DMS53 (cell line): ENCODE data around the gene USP2.
A peak's percentile ranks its signal among the peaks of the same experiment; 100 is the strongest.

Experiments used
- DNase-seq: peaks from one replicate; lab custom pipeline; 2025; lab: John Stamatoyannopoulos, UW

The USP2 gene

DNA sequence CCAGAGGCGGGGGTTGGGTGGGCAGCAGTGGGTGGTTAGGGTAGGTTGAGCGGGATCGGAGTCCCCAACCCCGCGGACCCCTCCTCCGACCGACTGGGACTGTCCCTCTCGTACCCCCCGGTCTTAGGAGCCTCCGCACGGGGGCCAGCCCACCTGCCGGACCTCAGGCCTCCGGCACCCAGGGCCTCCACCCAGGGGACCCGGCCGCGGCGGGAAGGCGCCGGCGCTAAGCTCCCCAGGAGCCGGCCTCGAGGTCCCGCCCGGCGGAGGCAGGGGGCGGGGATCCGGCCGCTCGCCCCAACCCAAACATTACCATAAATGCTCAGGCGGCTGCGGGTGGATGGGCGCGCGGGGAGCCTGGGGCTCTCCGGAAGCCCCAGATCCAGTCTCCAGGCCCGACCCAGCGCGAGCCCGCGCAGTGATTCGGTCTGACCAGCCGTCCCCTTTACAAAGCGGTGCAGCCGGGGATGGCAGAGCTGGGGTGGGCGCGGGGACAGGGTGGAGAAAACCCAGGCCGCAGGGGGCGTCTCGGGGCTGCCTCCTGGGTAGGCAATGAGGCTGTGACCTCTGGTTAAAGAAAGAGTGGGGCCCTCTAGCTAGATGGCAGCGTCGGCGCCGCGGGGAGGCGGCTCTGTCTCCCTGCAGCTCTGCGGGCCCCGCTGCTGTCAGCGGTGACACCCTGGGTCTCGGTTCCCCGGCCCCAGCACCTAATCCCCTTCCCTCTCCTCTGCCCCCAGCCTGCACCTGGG is 60.5 kb downstream of the USP2 start:
- peak; percentile 79 for DNase-seq

DNA sequence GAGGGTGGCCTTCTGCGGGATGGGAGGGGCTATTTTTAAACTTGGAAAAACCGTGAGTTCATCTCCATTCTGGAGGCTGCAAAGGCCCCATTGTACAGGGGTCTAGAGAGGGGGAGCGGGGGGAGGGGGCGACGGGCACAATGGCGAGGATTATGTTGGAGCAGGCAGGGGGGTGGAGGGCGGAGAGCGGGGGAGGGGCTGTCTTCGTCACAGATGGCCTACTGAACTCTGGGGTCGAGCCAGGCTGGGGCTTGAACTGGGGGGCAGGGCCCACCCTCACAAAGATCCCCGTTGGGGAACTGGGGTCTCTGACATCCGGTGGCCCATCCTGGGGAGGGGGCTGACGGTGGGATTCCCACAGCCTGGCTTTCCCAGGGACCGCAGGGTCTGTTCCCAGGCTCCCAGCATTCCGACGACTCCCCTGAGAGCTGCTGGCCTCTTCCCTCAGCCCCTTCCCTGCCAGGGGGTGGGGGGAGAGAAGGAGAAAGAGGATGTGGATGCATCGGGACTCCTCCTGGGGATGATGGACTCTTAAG is 61.2 kb downstream of the USP2 start:
- peak; percentile 47 for DNase-seq

DNA sequence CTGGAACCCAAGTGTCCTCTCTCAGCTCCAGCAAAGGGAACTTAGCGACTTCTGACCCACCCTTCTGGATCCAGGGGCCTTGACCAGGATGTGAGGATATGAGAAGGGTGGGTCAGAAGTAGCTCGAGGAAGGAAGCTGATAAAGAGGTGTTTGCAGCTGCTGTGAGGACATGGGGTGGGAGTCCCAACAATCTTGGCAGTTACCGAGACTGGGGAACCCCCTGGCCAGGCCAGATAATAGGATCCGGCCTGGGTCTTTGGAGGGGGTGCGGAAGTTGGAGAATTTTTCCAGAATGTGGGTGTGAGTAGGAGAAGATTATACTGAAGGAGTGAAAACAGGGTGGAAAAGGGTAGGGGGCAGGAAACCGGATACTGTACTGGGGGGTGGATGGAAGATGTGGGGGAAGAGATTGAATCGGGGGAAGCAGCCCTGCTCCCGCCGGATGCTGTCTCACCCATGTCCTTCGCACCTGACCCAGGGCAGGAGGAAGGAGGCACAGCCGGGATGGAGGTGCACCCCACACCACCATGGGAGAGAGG is 61.7 kb downstream of the USP2 start:
- no peak for DNase-seq

- DNase-seq: peak; percentile 42
These were observed 62.3 kb downstream of the USP2 start for GRCh38 chr11:119319136-119319699.

DNA sequence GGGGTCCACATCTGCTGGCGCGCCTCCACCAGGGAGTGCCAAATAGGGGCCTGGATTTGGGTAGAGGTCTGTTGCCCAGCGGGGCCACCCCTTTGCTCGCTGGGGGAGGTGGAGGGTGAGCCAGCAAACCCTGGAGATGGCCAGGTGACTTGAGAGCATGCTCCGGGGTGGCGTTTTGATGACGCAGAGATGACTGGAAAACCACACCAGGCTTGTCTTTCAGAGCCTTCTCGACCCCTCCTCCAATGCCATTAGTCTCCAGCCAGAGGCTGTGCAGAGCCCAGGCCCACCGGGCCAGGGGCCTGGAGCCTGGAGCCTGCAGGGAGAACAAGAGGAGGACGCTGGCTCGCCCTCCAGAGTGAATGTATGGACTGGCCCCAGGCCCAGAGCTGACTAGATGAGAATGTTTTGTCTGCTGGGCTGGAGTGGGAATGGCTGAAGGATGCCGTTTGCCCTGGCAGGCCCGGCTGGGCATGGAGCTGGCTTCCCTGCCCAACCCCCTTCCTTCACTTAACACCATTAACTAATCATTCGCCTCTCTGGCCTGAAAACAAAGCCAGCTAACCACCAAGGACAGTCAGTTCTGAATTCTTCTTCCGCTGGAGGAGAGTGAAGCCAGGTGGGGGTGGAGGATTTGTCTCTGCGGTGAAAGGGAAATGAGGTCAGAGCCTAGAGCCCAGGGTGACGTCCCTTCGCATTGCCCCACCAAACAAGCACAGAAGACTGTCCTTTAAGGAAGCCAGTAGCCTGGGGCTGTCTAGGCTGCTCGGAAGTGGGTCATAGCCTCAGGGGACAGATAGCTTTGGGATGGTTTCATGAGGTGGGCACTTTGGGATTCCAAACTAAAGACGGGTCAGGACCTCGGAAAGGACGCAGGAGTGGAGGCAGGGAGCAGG is 63.0 kb downstream of the USP2 start:
- peak; percentile 48 for DNase-seq

GRCh38 chr11:119317592-119318239 is 63.8 kb downstream of the USP2 start:
- no peak for DNase-seq

- DNase-seq: peak; percentile 70
These were observed 64.5 kb downstream of the USP2 start, which contains the start of gene MCAM for GRCh38 chr11:119316729-119317591. Gene MCAM, minus strand, starts transcription at chr11:119317130. Its CDS starts 29 bp downstream, at chr11:119317101.

DNA sequence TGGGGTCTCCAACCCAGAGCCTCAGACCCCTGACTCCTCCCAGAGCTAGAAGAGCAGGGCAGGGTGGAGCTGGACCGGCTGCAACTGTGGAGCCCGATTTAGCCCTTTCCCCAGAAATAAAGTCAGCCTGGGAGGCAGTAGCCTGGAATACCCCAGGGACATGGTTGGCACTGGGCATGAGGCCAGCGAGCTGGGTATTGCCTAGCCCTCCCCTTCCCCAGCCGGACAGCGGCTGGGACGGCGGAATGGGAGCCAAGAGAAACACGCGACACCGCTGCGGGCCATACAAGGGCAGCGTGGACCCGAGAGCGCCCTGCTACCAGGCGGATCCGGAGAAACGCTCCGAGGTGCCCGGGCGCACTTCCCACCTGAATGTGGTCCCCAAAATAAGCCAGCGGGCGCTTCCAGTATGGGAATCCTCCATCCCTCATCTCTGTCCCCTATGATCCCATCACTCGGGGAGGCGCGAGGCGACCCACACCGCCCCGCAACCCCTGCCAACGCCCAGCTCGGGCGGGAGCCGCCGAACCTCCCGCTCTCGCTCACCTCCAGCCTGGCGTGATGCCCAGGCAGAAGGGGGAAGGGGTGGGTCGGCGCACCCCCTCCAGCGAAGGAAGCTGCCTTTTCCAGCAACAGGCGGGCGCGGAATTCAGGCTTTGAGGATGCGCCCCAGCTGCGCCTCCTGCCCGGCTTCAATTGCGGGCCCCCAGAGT is 65.3 kb downstream of the USP2 start:
- peak; percentile 79 for DNase-seq

DNA sequence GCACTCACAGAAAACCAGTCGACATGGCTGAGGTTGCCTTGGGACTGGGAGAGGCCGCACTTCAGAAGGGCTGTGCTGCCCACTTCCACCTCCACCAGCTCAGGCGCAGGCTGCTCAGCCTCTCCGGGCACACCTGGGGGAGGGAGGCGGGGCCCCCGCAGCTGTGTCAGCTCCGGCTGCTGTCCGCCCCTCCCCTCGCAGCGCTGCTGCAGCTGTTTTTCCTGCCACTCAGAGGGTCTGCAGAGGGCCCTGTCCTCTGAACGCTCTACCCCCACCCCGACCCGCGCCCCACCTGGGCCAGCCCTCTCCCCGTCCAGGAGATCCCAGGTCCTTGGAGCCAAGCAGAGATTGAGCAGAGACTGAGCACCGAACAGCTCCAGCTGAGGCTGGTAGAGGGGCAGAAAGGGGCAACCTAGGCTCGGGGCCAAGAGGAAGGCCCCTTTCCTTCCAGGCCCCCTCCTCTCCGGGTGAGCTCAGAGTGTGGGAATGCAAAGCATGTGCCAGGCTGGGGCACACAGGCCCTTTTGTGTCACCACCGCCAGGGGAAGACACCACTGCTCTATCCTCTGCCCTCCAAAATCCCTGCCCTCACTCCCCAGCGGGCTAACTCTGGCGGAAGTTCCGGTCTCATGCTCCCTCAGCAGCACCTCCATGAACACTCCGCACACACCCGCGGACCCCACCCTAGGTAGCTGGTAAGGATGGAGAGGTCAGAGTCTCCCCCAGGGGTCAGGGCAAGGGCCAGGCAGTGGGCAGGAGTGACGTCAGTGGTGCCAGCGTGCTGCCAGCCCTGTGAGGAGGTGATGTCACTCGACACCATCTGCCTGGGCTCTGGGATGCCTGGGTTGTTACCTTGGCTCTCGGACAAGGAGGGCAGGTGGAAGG is 66.1 kb downstream of the USP2 start:
- peak; percentile 88 for DNase-seq

DNA sequence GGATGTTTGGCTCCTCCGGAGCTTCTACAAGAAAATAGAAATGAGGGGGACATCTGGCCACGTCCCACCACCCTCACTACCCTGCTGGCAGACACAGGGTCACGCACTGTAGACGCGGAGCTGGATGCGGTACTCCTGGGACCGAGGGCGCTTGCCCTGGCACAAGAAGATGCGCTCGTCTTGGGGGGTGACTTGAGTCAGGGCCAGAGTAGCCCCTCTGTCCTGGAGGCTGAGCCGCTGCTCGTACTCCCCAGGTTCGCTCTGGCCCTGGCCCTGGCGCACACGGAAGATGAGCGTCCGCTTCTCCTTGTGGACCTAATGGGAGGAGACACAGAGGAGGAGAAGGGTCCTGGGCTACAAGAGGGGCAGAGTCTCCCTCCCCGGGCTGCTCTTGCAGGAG is 66.8 kb downstream of the USP2 start:
- no peak for DNase-seq

DNA sequence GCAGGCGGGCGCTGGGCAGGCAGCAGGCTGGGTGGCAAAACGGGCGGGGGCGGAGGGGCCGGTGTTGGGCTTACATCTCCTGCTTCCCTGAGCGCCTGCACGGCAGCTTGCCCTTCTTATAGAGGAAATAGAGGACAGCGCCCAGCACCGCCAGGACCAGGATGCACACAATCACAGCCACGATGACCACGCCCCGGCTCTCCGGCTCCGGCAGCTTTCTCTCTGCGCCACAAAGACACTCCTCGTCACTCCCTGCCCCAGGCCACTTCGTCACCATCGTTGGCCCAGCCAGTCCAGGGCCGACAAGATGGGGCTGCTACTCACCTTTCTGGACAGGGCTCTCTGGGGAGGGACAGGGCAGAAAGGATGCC is 70.8 kb downstream of the USP2 start:
- no peak for DNase-seq

- no peak for DNase-seq
These were observed 71.4 kb downstream of the USP2 start for GRCh38 chr11:119309953-119310681.

- no peak for DNase-seq
These were observed 72.1 kb downstream of the USP2 start for GRCh38 chr11:119309411-119309810.

DNA sequence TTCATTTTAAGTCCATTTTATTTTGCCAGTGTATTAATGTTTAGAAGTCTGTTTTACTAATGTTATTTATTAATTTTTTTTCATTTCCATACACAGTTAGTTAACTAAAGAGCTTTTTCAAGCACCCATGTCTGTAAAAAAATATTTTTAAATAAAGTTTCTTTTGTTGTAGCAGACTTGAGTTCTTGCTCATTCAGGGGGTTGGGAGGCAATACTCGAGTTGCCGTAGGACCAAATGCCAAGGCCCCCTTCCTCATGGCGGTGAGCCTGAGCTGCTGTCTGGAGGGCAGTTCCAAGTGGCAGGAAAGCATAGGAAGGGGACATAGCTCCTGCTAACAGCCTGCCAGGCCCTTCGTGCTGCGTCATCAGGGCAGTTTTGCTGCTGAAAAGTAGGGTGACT is 73.5 kb downstream of the USP2 start:
- no peak for DNase-seq

DNA sequence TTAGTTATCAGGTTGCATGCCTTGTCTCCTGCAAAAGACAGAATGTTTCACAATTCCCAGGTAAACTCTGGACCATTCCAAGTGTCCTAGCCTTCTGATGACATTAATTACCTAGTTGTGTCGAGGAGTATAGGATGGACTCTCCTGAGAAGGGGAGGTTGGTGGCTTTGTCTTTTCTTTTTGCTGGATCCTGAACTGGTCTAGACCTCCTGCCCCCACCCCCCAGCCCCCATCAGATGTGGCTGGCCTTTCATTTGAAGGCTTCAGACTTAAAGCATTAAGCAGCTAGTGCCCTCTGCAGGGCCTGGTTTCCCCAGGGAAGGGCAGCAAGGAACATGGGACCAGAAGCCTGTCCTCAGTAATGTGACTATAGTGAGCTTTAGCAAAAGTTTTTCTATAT is 74.3 kb downstream of the USP2 start:
- peak; percentile 36 for DNase-seq

GRCh38 chr11:119306373-119306890 is 75.1 kb downstream of the USP2 start:
- DNase-seq: no peak

GRCh38 chr11:119305556-119306372 is 75.7 kb downstream of the USP2 start:
- DNase-seq: no peak
